K562 (cell line): ENCODE results near the gene TMC2. TPM values are rescaled to one million over a fixed set of nuclear protein-coding genes. Genes with fewer than 3 reads are reported as not detected.
A peak's percentile ranks its signal among the peaks of the same experiment; 100 is the strongest.

ENCODE experiments used
- ATAC-seq: fragments of 200-7000 bp; cut with Tn5 transposase; 3 replicates; pipeline ENCODE4 v1.9.1; 2020; ENCODE audit warnings: moderate library complexity
- BruUV-seq: library from RNA; stranded (reverse); fragments of 400-500 nt; replicated peaks from 2 replicates; lab custom pipeline; 2021; lab: Mats Ljungman, UMichigan
- CTCF ChIA-PET: fragments of 300-600 bp; formaldehyde crosslinking; extraction: SDS; loops from one replicate; lab custom pipeline; 2021; ENCODE audit warnings: low intra/inter-chr PET ratio; lab: Yijun Ruan, JAX
- POLR2A ChIA-PET: fragments of 300-600, 350-650 bp; sonication (Branson Sonifier 250); formaldehyde crosslinking; extraction: SDS; loops from one replicate; lab custom pipeline; 2021; ENCODE audit warnings: antibody characterized with exemption, inconsistent platforms; lab: Yijun Ruan, JAX
- DNase-seq, 4 experiments: peaks; one replicate each; pipeline versions ENCODE4 v3.0.0 to v3.0.0-alpha.2; 2011 to 2018; ENCODE audit warnings: low spot score in 3 of 4, mixed read lengths in 3 of 4; ENCODE audit errors: extremely low read depth in 1 of 4
- FAIRE-seq: peaks from 2 replicates; lab custom pipeline; 2011; peaks lifted over from hg19 to GRCh38; lab: Jason Lieb, UNC
- H2AFZ ChIP-seq: 2 replicates; pipeline ENCODE4 v1.6.0; 2011; ENCODE audit warnings: low read depth, low read length, control low read depth, inconsistent platforms
- H3K27ac ChIP-seq: fragments of 200-600 bp; 3 replicates; pipeline ENCODE4 v1.8.0; 2011; ENCODE audit warnings: low read depth, mild to moderate bottlenecking, control low read depth, inconsistent platforms, low read length, moderate library complexity, mixed read lengths; ENCODE audit errors: extremely low read depth
- H3K27me3 ChIP-seq, 2 experiments: fragments of 300-600 bp in 1 of 2; 2 replicates in 1 of 2; 3 replicates in 1 of 2; pipeline versions ENCODE4 v1.6.0 to v1.8.0; 2011; ENCODE audit warnings: inconsistent platforms in 2 of 2, low read length in 2 of 2, mild to moderate bottlenecking in 1 of 2, mixed read lengths in 1 of 2, moderate library complexity in 1 of 2; ENCODE audit not compliant: control insufficient read depth in 2 of 2, insufficient read depth in 2 of 2
- H3K36me3 ChIP-seq: fragments of 300-600 bp; 3 replicates; pipeline ENCODE4 v1.8.0; 2011; ENCODE audit warnings: mild to moderate bottlenecking, low read length, inconsistent platforms; ENCODE audit not compliant: control insufficient read depth, insufficient read depth
- H3K4me1 ChIP-seq, 2 experiments: fragments of 200-600 bp in 1 of 2; replicated peaks in 1 of 2; 2 replicates in 1 of 2; 3 replicates in 1 of 2; pipeline versions ENCODE4 v1.5.1 to v1.8.0; 2011; ENCODE audit warnings: inconsistent platforms in 2 of 2, low read length in 2 of 2, mild to moderate bottlenecking in 1 of 2, mixed read lengths in 1 of 2, moderate library complexity in 1 of 2; ENCODE audit not compliant: control insufficient read depth in 2 of 2, insufficient read depth in 2 of 2
- H3K4me2 ChIP-seq: 2 replicates; pipeline ENCODE4 v1.6.1; 2011; ENCODE audit warnings: low read length, control low read depth, inconsistent platforms, mixed read lengths; ENCODE audit not compliant: insufficient read depth
- H3K4me3 ChIP-seq: fragments of 200-600 bp; sonication (generic), shearing (Covaris generic); 2 replicates; pipeline ENCODE4 v1.5.1; 2016; ENCODE audit warnings: control low read depth, inconsistent platforms
- H3K79me2 ChIP-seq: fragments of 200-600 bp; 3 replicates; pipeline ENCODE4 v1.8.0; 2011; ENCODE audit warnings: low read length, inconsistent platforms; ENCODE audit not compliant: control insufficient read depth, insufficient read depth
- H3K9ac ChIP-seq, 2 experiments: 2 replicates each; pipeline versions ENCODE4 v1.6.0 to v1.6.1; 2011; ENCODE audit warnings: low read depth in 2 of 2, low read length in 2 of 2, control low read depth in 1 of 2, inconsistent platforms in 1 of 2, mild to moderate bottlenecking in 1 of 2, mixed read lengths in 1 of 2; ENCODE audit not compliant: insufficient read depth in 1 of 2
- H3K9me1 ChIP-seq: one replicate; pipeline ENCODE4 v1.6.0; 2011; ENCODE audit warnings: inconsistent platforms, mild to moderate bottlenecking, low read length, moderate library complexity; ENCODE audit not compliant: control insufficient read depth, insufficient read depth
- H3K9me3 ChIP-seq: replicated peaks from 2 replicates; pipeline ENCODE4 v1.5.1; 2011; ENCODE audit warnings: low read depth, low read length, inconsistent platforms; ENCODE audit not compliant: control insufficient read depth, insufficient read depth
- H4K20me1 ChIP-seq: replicated peaks from 2 replicates; pipeline ENCODE4 v1.6.1; 2011; ENCODE audit warnings: low read length, inconsistent platforms, mixed read lengths; ENCODE audit not compliant: control insufficient read depth, insufficient read depth
- CTCFL ChIP-seq: IDR thresholded peaks from 2 replicates; pipeline ENCODE4 v1.6.1; 2011; ENCODE audit warnings: borderline replicate concordance, low read depth, mild to moderate bottlenecking, moderate library complexity, low read length; ENCODE audit not compliant: insufficient read depth, poor library complexity, severe bottlenecking
- EP300 ChIP-seq: IDR thresholded peaks from 2 replicates; pipeline ENCODE4 v1.6.1; 2012; ENCODE audit warnings: low read length, improper control_type of control experiment
- NCOA2 ChIP-seq, 2 experiments: fragments of 450-650 bp; IDR thresholded peaks; 2 replicates each; pipeline ENCODE4 v1.6.1; 2018; ENCODE audit warnings: mild to moderate bottlenecking in 2 of 2, moderate library complexity in 1 of 2; ENCODE audit not compliant: partially characterized antibody in 2 of 2
- NCOR1 ChIP-seq: fragments of 450-650 bp; IDR thresholded peaks from 2 replicates; pipeline ENCODE4 v1.6.1; 2016; ENCODE audit warnings: mild to moderate bottlenecking, moderate library complexity
- PML ChIP-seq: IDR thresholded peaks from 2 replicates; pipeline ENCODE4 v1.6.1; 2012; ENCODE audit warnings: low read length, inconsistent platforms
- POLR2AphosphoS2 ChIP-seq: IDR thresholded peaks from 2 replicates; pipeline ENCODE4 v1.6.1; 2012; ENCODE audit warnings: low read length, improper control_type of control experiment
- POLR2B ChIP-seq: fragments of 450-650 bp; IDR thresholded peaks from 2 replicates; pipeline ENCODE4 v1.6.1; 2018; ENCODE audit warnings: low read depth; ENCODE audit not compliant: partially characterized antibody
- RBFOX2 ChIP-seq: fragments of 200-400 bp; formaldehyde crosslinking; IDR thresholded peaks from 2 replicates; pipeline ENCODE4 v1.6.1; 2017; ENCODE audit warnings: low read depth, mild to moderate bottlenecking, low read length, moderate library complexity
- SIN3A ChIP-seq, 2 experiments: fragments of 150-350 bp in 1 of 2; IDR thresholded peaks; 2 replicates each; pipeline ENCODE4 v1.6.1; 2011 to 2016; ENCODE audit warnings: borderline replicate concordance in 2 of 2, low read depth in 2 of 2, low read length in 2 of 2, mild to moderate bottlenecking in 2 of 2, moderate library complexity in 2 of 2; ENCODE audit not compliant: control insufficient read depth in 1 of 2
- SIRT6 ChIP-seq: IDR thresholded peaks from one replicate; pipeline ENCODE4 v1.6.1; 2012; ENCODE audit warnings: low read depth, mild to moderate bottlenecking, control low read depth, inconsistent platforms, low read length, moderate library complexity
- STAT6 ChIP-seq: sonication (generic); formaldehyde crosslinking; IDR thresholded peaks from 2 replicates; pipeline ENCODE4 v1.8.1; 2023; ENCODE audit warnings: mild to moderate bottlenecking, missing genetic modification reagents
- SUPT5H ChIP-seq: fragments of 450-650 bp; IDR thresholded peaks from 2 replicates; pipeline ENCODE4 v1.6.1; 2016
- ZBTB17 ChIP-seq: fragments of 450-650 bp; formaldehyde crosslinking; IDR thresholded peaks from 2 replicates; pipeline ENCODE4 v1.4.0; 2020; ENCODE audit warnings: mild to moderate bottlenecking
- ZBTB26 ChIP-seq: fragments of 450-650 bp; formaldehyde crosslinking; IDR thresholded peaks from 2 replicates; pipeline ENCODE4 v1.4.0; 2022; ENCODE audit warnings: missing genetic modification characterization
- WGBS: fragments of 100-300 bp; shearing (Covaris generic); methylation state at CpG from one replicate; pipeline ENCODE4 v1.1.6; 2016; ENCODE audit warnings: low coverage, mixed read lengths; ENCODE audit not compliant: insufficient coverage; ENCODE audit errors: missing lambda C conversion rate; 5-methylcytosine and 5-hydroxymethylcytosine counted together
- in situ Hi-C: fragments of 300-500 bp; cut with MboI; formaldehyde crosslinking; loops from 4 replicates; pipeline ENCODE4 v1.15.0; 2018; ENCODE audit warnings: inconsistent platforms, mixed read lengths
- intact Hi-C: fragments of 100-400 bp; cut with micrococcal nuclease; formaldehyde crosslinking; loops from 2 replicates; pipeline ENCODE4 v1.14.2; 2022
- polyA plus RNA-seq, 8 experiments: library from polyadenylated mRNA; depleted of rRNA in 4 of 8; stranded (reverse) in 5 of 8; unstranded in 3 of 8; fragments of >200 nt; fragmentation: Nextera tagmentation in 2 of 8; fragmentation: Illumina TruSeq in 1 of 8; extraction: Ambion mirVana in 2 of 8; extraction: Trizol in 1 of 8; gene quantifications; 2 replicates each; pipeline versions ENCODE4 v1.2.1 to v1.2.3, GENCODE V29; 2011 to 2014; ENCODE audit warnings: inconsistent platforms in 1 of 8, missing spikeins in 1 of 8
- total RNA-seq, 7 experiments: library from RNA; depleted of rRNA in 6 of 7; stranded (reverse); fragments of >200 nt in 6 of 7; fragmentation: Illumina TruSeq in 2 of 7; extraction: Trizol in 2 of 7; gene quantifications; 2 replicates each; pipeline versions ENCODE4 v1.2.1 to v1.2.3, GENCODE V29; 2011 to 2021; ENCODE audit warnings: low replicate concordance in 1 of 7

The TMC2 gene
- total and polyA plus RNA-seq, 9 of the 15 experiments (the other 6 are each of a cell fraction or from before 2014, with no cell fraction given), result not detected

GRCh38 chr20:2658414-2659354 is 122.3 kb downstream of the TMC2 start:
- H4K20me1 ChIP-seq, result peaks cover 37% of the 10 kb centered on the region
- WGBS, result 44% methylated on average over 10 of the region's 13 CpGs
- ChIA-PET POLR2A (interaction anchor here (0.7 to 1.3 kb wide), 2 partner anchors 21 to 34 kb away, joined by 3 to 4 read pairs; partner anchors contain the start of gene EBF4), CTCF (no interaction called here)
- H3K27ac ChIP-seq, result no peak overlapping the region; the same call in 2 of the 3 replicates
- no peak overlapping the region for H2AFZ ChIP-seq
- ATAC-seq (peak; percentile 71), DNase-seq (peak in 2 of 4 experiments; percentile 17 to 34), FAIRE-seq (peak; percentile 75)
- peaks cover 46% of the 10 kb centered on the region for H3K79me2 ChIP-seq
- H3K9me1 ChIP-seq, result peaks cover 15% of the 10 kb centered on the region
- H3K4me3 ChIP-seq, result no peak overlapping the region
- BruUV-seq, result no TSS peak
- peaks cover 92% of the 10 kb centered on the region for H3K36me3 ChIP-seq
- H3K9ac ChIP-seq, result no peak overlapping the region
- H3K27me3 ChIP-seq, result no peaks in the 10 kb centered on the region
- H3K9me3 ChIP-seq, result no peaks in the 10 kb centered on the region
- peaks cover 17 to 20% of the 10 kb centered on the region in 2 experiments; a peak in 4 of 5 replicates for H3K4me1 ChIP-seq
- in situ Hi-C loops (no loop called here), intact Hi-C loops (no loop called here)
- H3K4me2 ChIP-seq, result no peak overlapping the region
- TF ChIP-seq POLR2AphosphoS2, result 0 out of 2 replicates have a peak, but pooled peaks have one; percentile 91
- no peak for TF ChIP-seq STAT6 (CRISPR knock-in tag)
- no peak for TF ChIP-seq EP300
- TF ChIP-seq SIRT6, result peak; percentile 43
- TF ChIP-seq PML, result peak; percentile 51; the same call in 1 of the 2 replicates
- no peak for TF ChIP-seq CTCFL
- TF ChIP-seq NCOA2 (IDR thresholded peaks at IDR 0.05; ENCODE audit: partially characterized antibody in 2 of 2), result no peak
- peak; percentile 58; the same call in 1 of the 2 replicates for TF ChIP-seq ZBTB26 (CRISPR knock-in tag)
- TF ChIP-seq RBFOX2, result 0 out of 2 replicates have a peak, but pooled peaks have one; percentile 13
- peak; percentile 88 for TF ChIP-seq SUPT5H
- peak; percentile 64 for TF ChIP-seq POLR2B
- 0 out of 4 replicates have a peak, but pooled peaks of 1 of the 2 experiments have one; percentile 47 for TF ChIP-seq SIN3A (IDR thresholded peaks at IDR 0.05; ENCODE audit: borderline replicate concordance in 2 of 2, control insufficient read depth in 1 of 2, low read depth in 2 of 2, low read length in 2 of 2)
- TF ChIP-seq NCOR1, result peak; percentile 17; the same call in 1 of the 2 replicates
- no peak for TF ChIP-seq ZBTB17
